CD4-positive, CD25-positive, alpha-beta regulatory T cell (primary cell): ENCODE measurements around the gene RNF227. TPM values are rescaled to one million over a fixed set of nuclear protein-coding genes. Genes with fewer than 3 reads are reported as not detected.
A peak's percentile ranks its signal among the peaks of the same experiment; 100 is the strongest.

Source experiments
- ATAC-seq, 2 donors: fragments of 150-1000 bp; cut with Tn5 transposase; one replicate each; pipeline ENCODE4 v1.10.0; 2021; ENCODE audit warnings: low read depth in 2 of 2, moderate number of reproducible peaks in 2 of 2, moderate library complexity in 1 of 2
- DNase-seq, 3 donors: peaks; one replicate each; pipeline versions ENCODE4 v3.0.0 to v3.0.0-alpha.2; 2012 to 2022; ENCODE audit warnings: mixed read lengths in 1 of 3
- H3K27ac ChIP-seq: one replicate; pipeline ENCODE4 v1.7.0; 2013; ENCODE audit warnings: mild to moderate bottlenecking, low read length; ENCODE audit not compliant: insufficient read depth, poor library complexity, severe bottlenecking
- H3K27me3 ChIP-seq: one replicate; pipeline ENCODE4 v1.7.0; 2013; ENCODE audit warnings: low read length; ENCODE audit not compliant: control insufficient read depth, insufficient read depth
- H3K36me3 ChIP-seq: one replicate; pipeline ENCODE4 v1.7.0; 2013; ENCODE audit warnings: mild to moderate bottlenecking, low read length, moderate library complexity; ENCODE audit not compliant: control insufficient read depth, insufficient read depth
- H3K4me1 ChIP-seq: 2 replicates; pipeline ENCODE4 v1.7.0; 2013; ENCODE audit warnings: mild to moderate bottlenecking, low read length; ENCODE audit not compliant: insufficient read depth, control insufficient read depth, poor library complexity, severe bottlenecking
- H3K4me3 ChIP-seq: one replicate; pipeline ENCODE4 v1.7.0; 2013; ENCODE audit warnings: low read depth, mild to moderate bottlenecking, low read length, moderate library complexity
- H3K9me3 ChIP-seq, 2 experiments: 1 replicate in 1 of 2; 2 replicates in 1 of 2; pipeline ENCODE4 v1.7.0; 2013; ENCODE audit warnings: low read length in 2 of 2, mild to moderate bottlenecking in 1 of 2, moderate library complexity in 1 of 2; ENCODE audit not compliant: control insufficient read depth in 2 of 2
- H3K27ac Mint-ChIP-seq, 3 donors: one replicate each; pipeline ENCODE4 v1.8.0; 2020 to 2022; ENCODE audit warnings: mild to moderate bottlenecking in 3 of 3, mixed read lengths in 3 of 3, moderate library complexity in 2 of 3
- H3K27me3 Mint-ChIP-seq: one replicate; pipeline ENCODE4 v1.8.0; 2022; ENCODE audit warnings: mild to moderate bottlenecking, mixed read lengths
- H3K36me3 Mint-ChIP-seq: one replicate; pipeline ENCODE4 v1.8.0; 2020; ENCODE audit warnings: mixed read lengths
- H3K4me1 Mint-ChIP-seq, 4 donors: one replicate each; pipeline ENCODE4 v1.8.0; 2020 to 2022; ENCODE audit warnings: mixed read lengths in 4 of 4, mild to moderate bottlenecking in 1 of 4
- H3K4me3 Mint-ChIP-seq, 4 donors: one replicate each; pipeline ENCODE4 v1.8.0; 2020 to 2022; ENCODE audit warnings: mild to moderate bottlenecking in 4 of 4, mixed read lengths in 4 of 4, moderate library complexity in 3 of 4
- H3K9me3 Mint-ChIP-seq, 7 donors: one replicate each; pipeline ENCODE4 v1.8.0; 2020 to 2022; ENCODE audit warnings: mixed read lengths in 7 of 7, mild to moderate bottlenecking in 3 of 7, moderate library complexity in 2 of 7
- polyA plus RNA-seq, 4 donors: library from polyadenylated mRNA; unstranded; fragments of 300-500 nt; fragmentation: Illumina TruSeq; gene quantifications; one replicate each; pipeline ENCODE4 v1.2.3, GENCODE V29; 2021
- total RNA-seq: library from RNA; stranded (reverse); gene quantifications from one replicate; pipeline ENCODE4 v1.2.3, GENCODE V29; 2022

Gene RNF227
- total and polyA plus RNA-seq, 5 donors from 2014 or later, result 0.92 to 5.0 (median 2.4) TPM

GRCh38 chr17:7911116-7911515 lies 5.0 kb downstream of the RNF227 start:
- H3K9me3 ChIP-seq, result no peaks in the 10 kb centered on the region
- no peaks in the 10 kb centered on the region for H3K27me3 Mint-ChIP-seq
- H3K27ac ChIP-seq, result no peak overlapping the region
- H3K27ac Mint-ChIP-seq, result peak overlapping the region in 1 of 3 donors; percentile 67
- no peaks in the 10 kb centered on the region for H3K27me3 ChIP-seq
- peaks cover 58% of the 10 kb centered on the region for H3K36me3 ChIP-seq
- no peak for ATAC-seq
- H3K9me3 Mint-ChIP-seq, result no peaks in the 10 kb centered on the region
- H3K4me1 ChIP-seq, result peaks cover 16% of the 10 kb centered on the region
- H3K4me3 Mint-ChIP-seq, result no peak overlapping the region
- peaks cover 9 to 34% (median 15%) of the 10 kb centered on the region in 4 donors for H3K4me1 Mint-ChIP-seq
- DNase-seq, result no peak
- peaks cover 35% of the 10 kb centered on the region for H3K36me3 Mint-ChIP-seq
- no peak overlapping the region for H3K4me3 ChIP-seq

GRCh38 chr17:7910711-7911110 lies 5.4 kb downstream of the RNF227 start:
- ATAC-seq, result no peak
- Mint-ChIP-seq H3K9me3 (no peaks in the 10 kb centered on the region), H3K36me3 (peaks cover 35% of the 10 kb centered on the region), H3K4me3 (no peak overlapping the region), H3K27me3 (no peaks in the 10 kb centered on the region), H3K4me1 (peaks cover 9 to 33% (median 15%) of the 10 kb centered on the region in 4 donors), H3K27ac (peak overlapping the region in 1 of 3 donors; percentile 67)
- no peaks in the 10 kb centered on the region for H3K27me3 ChIP-seq
- H3K4me3 ChIP-seq, result no peak overlapping the region
- H3K4me1 ChIP-seq, result peaks cover 15% of the 10 kb centered on the region
- peaks cover 62% of the 10 kb centered on the region for H3K36me3 ChIP-seq
- no peaks in the 10 kb centered on the region for H3K9me3 ChIP-seq
- no peak overlapping the region for H3K27ac ChIP-seq
- no peak for DNase-seq

- Mint-ChIP-seq H3K9me3 (no peaks in the 10 kb centered on the region), H3K36me3 (peaks cover 39% of the 10 kb centered on the region), H3K27me3 (no peaks in the 10 kb centered on the region), H3K27ac (peak overlapping the region in 2 of 3 donors; percentile 53 to 67), H3K4me3 (no peak overlapping the region), H3K4me1 (peaks cover 9 to 29% (median 13%) of the 10 kb centered on the region in 4 donors)
- peaks cover 67% of the 10 kb centered on the region for H3K36me3 ChIP-seq
- no peaks in the 10 kb centered on the region for H3K9me3 ChIP-seq
- H3K27ac ChIP-seq, result no peak overlapping the region
- no peak overlapping the region for H3K4me3 ChIP-seq
- no peaks in the 10 kb centered on the region for H3K27me3 ChIP-seq
- no peak for DNase-seq
- ATAC-seq, result no peak
- peaks cover 13% of the 10 kb centered on the region for H3K4me1 ChIP-seq
These were observed 5.8 kb downstream of the RNF227 start for GRCh38 chr17:7910281-7910680.

GRCh38 chr17:7909089-7909488 lies 7.0 kb downstream of the RNF227 start:
- Mint-ChIP-seq H3K9me3 (no peaks in the 10 kb centered on the region), H3K27ac (no peak overlapping the region), H3K27me3 (no peaks in the 10 kb centered on the region), H3K4me3 (no peak overlapping the region), H3K4me1 (peaks cover 8 to 21% (median 9%) of the 10 kb centered on the region in 4 donors), H3K36me3 (peaks cover 50% of the 10 kb centered on the region)
- ATAC-seq (no peak), DNase-seq (no peak)
- Histone ChIP-seq H3K27me3 (no peaks in the 10 kb centered on the region), H3K36me3 (peaks cover 79% of the 10 kb centered on the region), H3K4me1 (peaks cover 7% of the 10 kb centered on the region), H3K27ac (no peak overlapping the region), H3K4me3 (no peak overlapping the region), H3K9me3 (no peaks in the 10 kb centered on the region)

- Mint-ChIP-seq H3K4me3 (no peak overlapping the region), H3K36me3 (peaks cover 62% of the 10 kb centered on the region), H3K9me3 (no peaks in the 10 kb centered on the region), H3K27me3 (no peaks in the 10 kb centered on the region), H3K27ac (peak overlapping the region; percentile 34 to 84 (median 70)), H3K4me1 (peaks cover 0 to 3% (median 1%) of the 10 kb centered on the region in 4 donors)
- ATAC-seq (no peak), DNase-seq (no peak)
- no peaks in the 10 kb centered on the region for H3K27me3 ChIP-seq
- H3K9me3 ChIP-seq, result no peaks in the 10 kb centered on the region
- no peak overlapping the region for H3K4me3 ChIP-seq
- no peaks in the 10 kb centered on the region for H3K4me1 ChIP-seq
- H3K27ac ChIP-seq, result no peak overlapping the region
- H3K36me3 ChIP-seq, result peaks cover 99% of the 10 kb centered on the region
These were observed 12.7 kb downstream of the RNF227 start for GRCh38 chr17:7903154-7904103.

- no peak overlapping the region for H3K27ac ChIP-seq
- ATAC-seq (peak in 1 of 2 donors; percentile 58), DNase-seq (peak in 2 of 3 donors; percentile 39 to 41)
These were observed 18.3 kb downstream of the RNF227 start for GRCh38 chr17:7897773-7898172.

GRCh38 chr17:7897090-7897489 lies 19.0 kb downstream of the RNF227 start:
- Histone ChIP-seq H3K36me3 (peaks cover 90% of the 10 kb centered on the region), H3K27ac (no peak overlapping the region), H3K4me3 (no peak overlapping the region), H3K27me3 (no peaks in the 10 kb centered on the region), H3K4me1 (no peaks in the 10 kb centered on the region), H3K9me3 (no peaks in the 10 kb centered on the region)
- no peak for ATAC-seq
- H3K27ac Mint-ChIP-seq, result peak overlapping the region in 2 of 3 donors; percentile 31 to 45
- peaks cover 7 to 18% (median 13%) of the 10 kb centered on the region in 4 donors for H3K4me1 Mint-ChIP-seq
- no peaks in the 10 kb centered on the region for H3K27me3 Mint-ChIP-seq
- H3K4me3 Mint-ChIP-seq, result no peak overlapping the region
- DNase-seq, result no peak
- peaks cover 59% of the 10 kb centered on the region for H3K36me3 Mint-ChIP-seq
- no peaks in the 10 kb centered on the region for H3K9me3 Mint-ChIP-seq

More at GRCh38 chr17:7897773-7898172, 18.3 kb downstream of the RNF227 start:
- H3K27me3 ChIP-seq, result no peaks in the 10 kb centered on the region
- Mint-ChIP-seq H3K27me3 (no peaks in the 10 kb centered on the region), H3K4me3 (peak overlapping the region in 1 of 4 donors; percentile 2), H3K27ac (peak overlapping the region; percentile 15 to 70 (median 38)), H3K4me1 (peaks cover 7 to 18% (median 12%) of the 10 kb centered on the region in 4 donors), H3K9me3 (no peaks in the 10 kb centered on the region), H3K36me3 (peaks cover 62% of the 10 kb centered on the region)
- no peaks in the 10 kb centered on the region for H3K4me1 ChIP-seq
- peaks cover 94% of the 10 kb centered on the region for H3K36me3 ChIP-seq
- H3K4me3 ChIP-seq, result no peak overlapping the region
- no peaks in the 10 kb centered on the region for H3K9me3 ChIP-seq
